Central memory CD4-positive, alpha-beta T cell (primary cell): ENCODE data around the gene DNAJC2.
A peak's percentile ranks its signal among the peaks of the same experiment; 100 is the strongest.

Experiments
- DNase-seq: peaks from one replicate; pipeline ENCODE4 v3.0.0; 2022
- total RNA-seq, 3 experiments: gene quantifications; one replicate each; lab custom pipeline; 2026; lab: John Stamatoyannopoulos, UW

Gene DNAJC2, protein sequence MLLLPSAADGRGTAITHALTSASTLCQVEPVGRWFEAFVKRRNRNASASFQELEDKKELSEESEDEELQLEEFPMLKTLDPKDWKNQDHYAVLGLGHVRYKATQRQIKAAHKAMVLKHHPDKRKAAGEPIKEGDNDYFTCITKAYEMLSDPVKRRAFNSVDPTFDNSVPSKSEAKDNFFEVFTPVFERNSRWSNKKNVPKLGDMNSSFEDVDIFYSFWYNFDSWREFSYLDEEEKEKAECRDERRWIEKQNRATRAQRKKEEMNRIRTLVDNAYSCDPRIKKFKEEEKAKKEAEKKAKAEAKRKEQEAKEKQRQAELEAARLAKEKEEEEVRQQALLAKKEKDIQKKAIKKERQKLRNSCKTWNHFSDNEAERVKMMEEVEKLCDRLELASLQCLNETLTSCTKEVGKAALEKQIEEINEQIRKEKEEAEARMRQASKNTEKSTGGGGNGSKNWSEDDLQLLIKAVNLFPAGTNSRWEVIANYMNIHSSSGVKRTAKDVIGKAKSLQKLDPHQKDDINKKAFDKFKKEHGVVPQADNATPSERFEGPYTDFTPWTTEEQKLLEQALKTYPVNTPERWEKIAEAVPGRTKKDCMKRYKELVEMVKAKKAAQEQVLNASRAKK
- total RNA-seq, result 49.3 to 195 (median 82.6) reads per million in 3 experiments

DNA sequence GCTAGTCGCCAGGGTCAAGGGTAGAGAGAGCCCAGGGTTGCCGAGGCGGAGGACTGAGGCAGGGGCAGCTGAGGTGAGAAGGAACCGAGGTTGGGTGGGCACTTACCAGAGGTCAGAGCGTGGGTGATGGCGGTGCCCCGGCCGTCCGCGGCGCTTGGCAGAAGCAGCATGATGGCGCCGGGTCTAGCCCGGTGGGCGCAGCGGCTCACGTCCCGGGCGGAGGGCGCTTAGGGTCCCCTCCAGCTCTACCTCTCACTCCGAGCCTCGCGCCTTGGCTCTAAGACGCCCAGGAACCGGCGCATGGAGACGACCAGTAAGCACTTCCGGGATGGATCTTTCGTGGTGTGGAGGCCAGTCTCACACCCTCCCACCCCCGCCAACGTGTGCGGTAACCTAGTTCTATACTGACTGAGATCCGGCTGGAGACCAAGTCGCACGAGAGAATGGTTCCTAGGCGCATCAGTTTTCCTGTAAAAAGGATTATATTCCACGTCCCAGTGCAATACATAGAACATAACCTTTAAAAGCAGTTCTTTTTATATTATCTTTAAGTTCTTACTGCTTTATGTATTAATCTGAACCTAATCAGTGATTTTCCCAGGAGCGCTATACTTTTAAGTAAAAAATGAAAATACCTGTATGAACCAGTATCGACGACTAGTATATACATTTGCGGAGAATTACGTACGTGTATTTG lies at the start of gene DNAJC2:
Gene DNAJC2 (minus strand): TSS at position 315 of the 697 bp plus-strand sequence. CDS start 145 bp downstream, at position 170.
- DNase-seq, result peak; percentile 84

DNA sequence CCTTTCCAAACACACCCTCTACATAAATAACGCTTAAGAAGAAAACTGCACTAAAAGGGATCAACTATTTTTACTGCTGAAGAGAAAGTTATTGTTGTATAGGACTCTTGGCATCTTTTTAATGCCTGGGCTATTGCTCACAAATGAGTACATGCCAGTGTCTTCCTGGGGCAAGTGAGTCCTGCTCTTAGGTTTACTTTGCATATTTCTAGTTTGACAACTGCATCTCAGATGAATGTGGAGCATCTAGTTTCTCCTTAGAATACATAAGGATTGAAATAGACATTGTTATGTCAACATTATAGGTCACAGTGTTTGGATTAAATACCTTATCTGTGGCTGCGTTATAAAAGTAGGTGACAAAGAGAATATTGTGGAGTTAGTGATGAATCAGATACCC lies 47.4 kb upstream of the DNAJC2 start:
- DNase-seq, result no peak

DNA sequence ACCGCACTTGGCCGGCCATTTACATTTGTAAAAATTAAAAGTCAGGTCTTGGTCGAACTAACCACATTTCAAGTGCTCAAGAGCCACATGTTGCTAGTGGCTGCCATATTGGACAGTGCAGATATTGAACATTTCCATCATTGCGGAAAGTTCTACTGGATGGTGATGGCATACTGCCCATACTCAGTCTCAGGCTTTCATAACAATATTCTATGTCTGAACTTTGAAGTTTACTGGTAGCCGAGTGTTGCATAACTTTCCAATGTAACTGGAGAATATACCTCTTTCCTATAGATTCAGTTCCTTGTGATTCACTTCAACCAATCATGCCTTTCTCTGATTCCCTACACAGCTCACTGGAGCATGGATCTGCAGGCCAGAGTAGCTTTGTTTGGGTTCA lies 46.6 kb upstream of the DNAJC2 start:
- DNase-seq, result no peak

DNA sequence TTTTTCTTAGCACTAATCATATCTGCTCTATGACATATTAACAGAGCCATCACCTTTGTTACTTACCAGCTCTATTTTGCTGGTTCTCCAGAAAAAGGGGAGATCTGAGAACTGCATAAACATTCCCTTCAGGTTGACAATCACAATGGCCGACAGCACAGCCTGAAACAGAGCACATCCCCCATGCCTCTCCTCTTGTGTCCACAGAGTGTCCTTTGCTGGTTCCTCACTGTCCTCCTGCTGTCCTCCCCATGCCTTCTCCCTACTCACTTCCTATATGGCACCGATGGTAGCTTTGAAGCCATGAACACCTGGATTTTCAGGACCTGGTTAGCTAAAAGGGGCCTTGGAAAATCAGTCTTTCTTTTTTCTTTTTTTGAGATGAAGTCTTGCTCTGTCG lies 44.7 kb upstream of the DNAJC2 start:
- DNase-seq, result no peak

DNA sequence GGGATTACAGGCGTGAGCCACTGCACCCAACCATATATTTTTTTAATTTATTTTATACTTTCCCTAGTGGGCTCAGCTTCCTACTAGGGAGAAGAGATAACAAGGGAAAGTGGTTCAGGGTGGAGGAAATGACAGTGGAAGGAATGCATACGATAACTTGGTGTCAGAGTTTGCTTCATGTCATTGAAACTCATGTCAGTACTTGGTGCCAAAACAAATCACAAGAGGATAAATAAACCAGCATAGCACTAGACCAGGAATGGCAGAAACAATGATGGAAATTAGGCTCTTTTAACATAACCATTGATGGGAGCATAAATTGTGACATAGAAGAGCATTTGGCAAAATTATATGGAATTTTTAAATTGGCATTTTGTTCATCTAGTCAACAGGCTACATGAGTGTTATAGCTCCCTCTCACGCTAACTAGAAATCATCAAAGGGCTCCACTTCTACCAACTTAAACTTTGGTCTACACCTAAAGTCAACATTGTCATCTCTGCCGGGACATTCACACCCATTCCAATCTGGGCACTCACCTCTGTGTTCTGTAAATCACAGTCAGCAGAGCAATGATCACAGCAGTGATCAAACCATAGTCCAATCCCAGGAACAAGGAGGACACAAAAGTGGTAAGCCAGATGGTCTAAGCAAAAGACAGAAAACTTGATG lies 44.0 kb upstream of the DNAJC2 start:
- DNase-seq, result no peak

DNA sequence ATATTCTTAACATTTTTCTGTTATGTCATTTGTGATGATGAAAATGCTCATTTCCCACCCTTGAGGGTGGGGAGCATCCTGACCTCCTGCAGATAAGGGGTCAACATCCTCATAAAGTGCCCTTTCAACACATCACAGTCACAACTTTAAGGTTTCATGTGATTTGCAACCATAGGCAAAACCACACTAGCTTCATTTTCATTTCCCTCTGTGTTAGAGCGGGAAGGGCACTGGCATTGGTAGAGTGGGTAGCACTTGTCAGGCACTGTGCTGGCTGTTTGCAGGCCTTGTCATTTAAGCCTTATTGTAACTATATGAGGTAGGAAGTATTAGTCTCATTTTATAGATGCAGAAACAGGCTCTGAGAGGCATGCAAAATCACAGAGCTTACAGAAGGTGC lies 42.7 kb upstream of the DNAJC2 start:
- DNase-seq, result no peak

DNA sequence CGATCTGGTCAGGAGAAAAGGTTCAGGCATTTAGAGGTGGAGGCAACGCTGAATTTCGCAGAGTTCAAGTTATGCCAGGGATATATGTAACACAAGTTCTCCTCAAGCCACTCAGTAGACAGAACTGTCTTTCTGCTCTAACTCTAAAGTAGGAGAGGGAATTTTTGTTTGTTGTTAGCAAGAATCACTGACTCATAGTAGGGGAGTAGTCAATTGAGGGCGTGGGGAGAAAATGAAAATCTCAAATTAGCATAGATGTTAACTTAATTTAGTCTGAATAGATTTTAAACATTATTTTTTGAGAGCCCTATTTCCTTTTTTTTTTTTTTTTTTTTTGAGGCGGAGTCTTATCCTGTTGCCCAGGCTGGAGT lies 37.5 kb upstream of the DNAJC2 start:
- DNase-seq, result no peak

DNA sequence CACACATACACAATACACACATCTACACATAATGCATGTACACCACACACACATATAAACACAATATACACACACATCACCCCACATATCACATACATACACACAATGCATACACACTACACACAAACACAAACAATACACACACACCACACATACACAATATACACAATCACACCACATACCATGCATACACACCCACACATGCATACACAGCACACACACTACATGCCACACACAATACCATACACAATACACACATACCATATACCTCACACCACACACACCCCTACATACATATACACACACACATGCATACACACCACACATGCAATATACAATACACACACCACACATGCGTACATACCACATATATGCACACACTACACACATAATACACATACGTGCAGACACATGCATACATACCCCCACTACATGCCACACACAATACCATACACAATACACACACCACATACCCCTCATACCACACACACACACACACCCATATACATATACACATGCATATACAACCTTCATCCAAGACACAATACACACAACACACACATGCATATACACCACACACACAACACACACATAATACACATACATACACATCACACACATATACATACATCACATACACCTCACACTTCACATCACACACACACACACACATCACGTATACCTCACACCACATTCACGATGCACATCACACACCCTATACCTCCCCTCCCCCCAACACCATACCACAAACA lies 36.9 kb upstream of the DNAJC2 start:
- no peak for DNase-seq

DNA sequence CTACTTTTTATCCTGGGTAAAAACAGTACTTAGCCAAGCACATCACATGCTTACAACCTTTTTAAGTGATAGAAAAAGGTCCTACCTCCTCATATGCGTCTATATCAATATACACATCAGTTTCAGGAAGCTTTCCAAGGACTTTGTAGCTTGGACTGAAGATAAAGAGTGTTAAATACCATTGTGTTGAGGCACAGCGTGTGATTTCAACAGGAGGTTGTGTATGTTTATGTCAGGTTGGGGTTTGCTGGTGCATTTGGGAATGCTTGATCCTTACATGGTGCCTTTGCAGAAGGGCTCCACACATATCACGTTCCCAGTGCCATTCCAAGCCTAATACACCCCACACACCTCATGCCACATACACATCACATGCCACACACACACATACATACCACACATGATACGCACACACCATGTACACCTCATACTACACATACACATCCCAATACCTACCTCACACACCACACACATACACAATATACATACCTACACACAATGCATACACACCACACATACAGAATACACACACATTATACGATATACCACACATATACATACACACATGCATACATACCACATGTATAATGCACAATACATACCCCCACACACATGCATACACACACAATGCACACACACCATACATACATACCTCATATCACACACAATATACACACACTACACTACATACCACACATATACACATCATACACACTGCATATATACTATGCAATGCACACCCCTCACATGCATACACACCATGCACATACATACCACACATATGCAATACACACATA lies 36.0 kb upstream of the DNAJC2 start:
- DNase-seq, result no peak

DNA sequence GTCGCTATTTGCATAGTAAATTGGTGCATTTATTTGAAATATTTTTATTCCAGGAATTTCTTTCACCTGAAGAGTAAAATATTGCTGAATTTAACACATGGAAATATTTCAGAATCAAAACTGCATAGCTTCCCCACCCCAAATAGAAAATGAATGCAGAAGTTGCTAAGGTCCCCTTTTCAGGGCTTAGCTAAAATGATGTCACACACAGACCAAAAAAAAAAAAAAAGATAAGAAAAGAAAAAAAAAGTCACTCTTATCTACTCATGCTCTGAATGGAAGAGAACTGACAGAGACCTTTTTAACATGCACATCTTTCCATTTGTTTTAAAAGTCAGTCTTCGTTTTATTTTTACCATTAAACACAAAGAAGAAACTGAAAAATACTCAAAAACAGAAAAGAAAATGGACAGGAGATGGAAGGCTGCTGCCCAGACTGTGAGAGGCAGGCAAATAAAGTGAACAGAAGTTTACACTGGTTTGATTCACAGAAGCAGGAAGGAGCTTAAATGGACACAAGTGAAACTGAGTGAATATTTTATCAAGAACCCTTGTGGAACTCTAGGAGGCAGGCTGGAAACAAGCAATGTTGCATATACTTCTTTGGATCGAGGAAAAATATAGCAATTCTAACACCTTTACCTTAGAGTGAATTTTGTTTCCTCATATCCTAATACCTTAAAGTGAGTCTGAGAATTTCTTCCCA lies 34.9 kb upstream of the DNAJC2 start:
- no peak for DNase-seq

DNA sequence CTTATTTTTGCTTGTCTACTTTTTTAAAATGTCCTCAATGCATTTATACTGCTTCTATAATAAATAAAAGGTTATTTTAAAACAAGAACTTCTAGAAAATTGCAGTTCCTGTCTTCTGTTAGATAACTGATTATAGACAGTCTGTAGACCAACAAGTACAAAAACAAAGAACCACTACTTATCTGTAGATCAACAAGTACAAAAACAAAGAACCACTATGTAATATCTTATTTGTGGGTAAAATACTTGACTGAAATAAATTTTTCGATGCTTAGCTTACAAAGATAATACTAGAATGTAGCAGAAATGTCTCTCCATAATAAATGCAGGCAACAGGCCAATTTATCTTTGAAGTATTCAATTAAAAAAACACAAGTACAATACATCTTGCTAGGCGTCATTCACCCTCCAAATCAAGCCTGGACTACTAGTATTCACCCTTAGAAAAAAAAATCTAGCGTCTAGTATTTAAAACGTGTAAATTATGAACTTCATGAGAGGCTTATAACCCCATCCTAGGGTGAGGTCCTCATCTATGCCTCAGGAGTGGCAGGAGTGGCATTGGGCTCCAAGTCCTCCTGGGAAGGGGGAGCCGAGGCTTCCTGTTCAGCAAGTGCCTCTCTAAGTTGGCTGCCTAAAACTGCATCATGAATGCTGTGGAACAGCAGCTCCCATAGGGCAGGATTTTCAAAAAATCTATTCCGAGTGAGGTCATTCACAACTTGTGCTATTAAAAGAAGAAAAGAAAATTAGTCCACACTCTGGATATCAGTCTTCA lies 29.5 kb upstream of the DNAJC2 start:
- DNase-seq, result no peak

DNA sequence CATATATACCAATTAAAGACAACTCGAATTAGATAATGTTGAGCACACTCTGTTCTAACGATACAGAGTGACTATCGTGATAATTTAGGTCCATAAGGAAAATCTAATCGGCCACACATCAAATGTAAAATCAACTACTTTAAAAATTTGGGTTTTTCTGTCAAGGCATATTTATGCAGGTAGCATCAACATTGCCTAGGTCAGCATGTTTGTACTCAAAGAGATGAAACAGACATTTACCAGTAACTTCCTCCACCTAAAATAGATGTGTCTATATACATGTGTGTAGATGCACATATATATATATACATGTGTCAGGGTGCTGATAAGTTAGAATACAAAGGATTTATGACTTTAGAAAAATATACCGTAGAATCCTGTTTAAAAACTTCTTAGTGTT lies 24.9 kb upstream of the DNAJC2 start:
- no peak for DNase-seq

DNA sequence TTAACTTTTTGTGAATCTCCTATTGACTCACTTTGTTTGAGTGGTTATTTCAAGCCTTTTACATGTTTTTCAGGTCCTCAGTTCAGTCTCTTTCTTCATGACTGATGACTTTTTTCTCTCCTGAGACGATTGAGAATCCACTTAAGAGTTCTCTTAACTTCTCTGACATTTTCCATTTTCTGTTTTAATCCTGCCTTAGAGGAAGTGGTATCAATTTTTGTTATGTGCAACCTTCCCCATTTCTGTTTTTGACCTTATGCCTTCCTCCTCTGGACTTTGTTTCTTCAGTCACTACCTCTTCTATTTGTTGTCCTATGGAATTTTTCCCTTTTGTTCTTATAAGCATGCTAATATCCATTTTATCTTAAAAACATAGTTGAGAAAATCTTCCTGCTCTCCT lies 5.2 kb upstream of the DNAJC2 start:
- DNase-seq, result no peak

DNA sequence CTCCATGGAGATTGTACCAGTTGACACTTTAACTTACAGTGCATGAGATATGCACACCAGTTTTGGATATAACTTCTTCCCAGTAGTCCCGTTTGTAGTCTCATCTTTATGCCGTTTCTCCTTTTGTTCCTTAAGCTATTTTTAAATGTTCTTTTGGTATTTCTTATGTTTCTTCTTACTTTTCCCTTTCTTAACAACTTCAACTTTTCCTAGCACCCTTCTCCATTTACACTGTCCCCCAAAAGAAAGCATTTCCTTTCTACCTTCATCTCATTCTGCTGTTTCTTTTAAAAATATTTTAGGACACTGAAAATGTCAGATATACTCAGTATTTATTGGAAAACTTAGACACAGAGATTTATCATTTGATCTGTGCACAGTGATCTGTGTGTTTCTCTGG lies 4.4 kb upstream of the DNAJC2 start:
- DNase-seq, result no peak

DNA sequence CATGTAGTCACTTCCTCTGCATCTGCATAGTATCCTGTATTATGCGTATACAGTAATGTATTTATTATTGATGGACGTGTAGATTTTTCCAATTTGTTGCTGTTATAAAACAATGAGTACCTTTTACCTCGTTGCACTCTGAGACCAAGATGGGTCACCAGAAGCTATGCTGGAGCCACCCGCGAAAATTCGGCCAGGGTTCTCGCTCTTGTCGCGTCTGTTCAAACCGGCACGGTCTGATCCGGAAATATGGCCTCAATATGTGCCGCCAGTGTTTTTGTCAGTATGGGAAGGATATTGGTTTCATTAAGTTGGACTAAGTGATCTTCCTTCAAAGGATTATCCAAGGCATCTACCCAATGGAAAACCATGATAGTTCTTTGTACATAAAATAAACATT lies 3.9 kb upstream of the DNAJC2 start:
- DNase-seq, result no peak

DNA sequence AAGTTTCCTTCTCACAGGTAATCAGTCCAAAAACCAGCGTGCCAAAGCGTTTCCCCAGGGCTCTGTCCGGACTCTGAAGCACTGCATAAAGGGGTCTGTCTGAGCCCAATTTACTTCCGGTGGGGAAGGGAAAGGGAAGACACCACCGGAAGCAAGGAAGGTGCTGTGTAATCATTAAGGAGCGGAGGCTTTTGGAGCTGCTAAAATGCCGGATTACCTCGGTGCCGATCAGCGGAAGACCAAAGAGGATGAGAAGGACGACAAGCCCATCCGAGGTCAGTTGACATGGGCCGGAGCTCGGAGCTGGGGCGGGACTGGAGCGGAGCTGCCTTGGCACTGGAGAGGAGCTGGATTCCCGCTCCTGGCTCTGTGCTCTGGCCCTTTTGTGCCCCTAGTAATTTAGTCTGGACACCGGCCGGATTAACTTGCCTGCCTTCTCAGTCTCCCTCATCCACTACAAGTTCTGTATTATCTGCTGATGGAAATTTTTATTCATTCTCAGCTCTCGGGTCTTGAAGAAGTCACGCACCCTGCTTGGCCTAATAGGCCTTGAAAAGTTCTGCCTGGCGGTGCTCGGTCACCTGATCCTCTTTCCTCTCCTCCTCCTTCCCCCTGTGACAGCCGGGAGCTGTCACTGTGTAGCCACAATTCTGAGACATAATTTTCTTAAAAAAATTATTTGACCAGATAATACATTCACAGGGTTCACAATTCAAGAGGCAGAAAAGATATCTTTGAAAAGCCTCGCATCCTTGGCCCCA lies 3.1 kb upstream of the DNAJC2 start, which contains the start of gene PSMC2:
Gene PSMC2 (plus strand): TSS at position 137 of the 761 bp plus-strand sequence. CDS start 69 bp downstream, at position 206.
- peak; percentile 81 for DNase-seq

DNA sequence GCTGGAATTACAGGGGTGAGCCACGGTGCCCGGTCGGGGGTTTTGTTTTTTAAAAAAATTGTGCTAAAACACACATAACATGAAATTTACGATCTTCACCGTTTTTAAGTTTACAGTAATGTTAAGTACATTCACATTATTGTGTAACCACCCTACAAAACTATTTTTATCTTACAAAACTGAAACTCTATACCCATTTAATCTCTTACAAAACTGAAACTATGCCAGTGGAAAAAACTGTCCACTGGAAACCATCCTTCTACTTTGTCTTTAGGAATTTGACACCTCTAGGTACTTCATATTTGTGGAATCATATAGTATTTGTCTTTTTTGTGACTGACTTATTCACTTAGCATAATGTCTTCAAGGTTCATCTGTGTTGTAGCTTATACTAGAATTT lies 1.8 kb upstream of the DNAJC2 start:
- DNase-seq, result no peak

DNA sequence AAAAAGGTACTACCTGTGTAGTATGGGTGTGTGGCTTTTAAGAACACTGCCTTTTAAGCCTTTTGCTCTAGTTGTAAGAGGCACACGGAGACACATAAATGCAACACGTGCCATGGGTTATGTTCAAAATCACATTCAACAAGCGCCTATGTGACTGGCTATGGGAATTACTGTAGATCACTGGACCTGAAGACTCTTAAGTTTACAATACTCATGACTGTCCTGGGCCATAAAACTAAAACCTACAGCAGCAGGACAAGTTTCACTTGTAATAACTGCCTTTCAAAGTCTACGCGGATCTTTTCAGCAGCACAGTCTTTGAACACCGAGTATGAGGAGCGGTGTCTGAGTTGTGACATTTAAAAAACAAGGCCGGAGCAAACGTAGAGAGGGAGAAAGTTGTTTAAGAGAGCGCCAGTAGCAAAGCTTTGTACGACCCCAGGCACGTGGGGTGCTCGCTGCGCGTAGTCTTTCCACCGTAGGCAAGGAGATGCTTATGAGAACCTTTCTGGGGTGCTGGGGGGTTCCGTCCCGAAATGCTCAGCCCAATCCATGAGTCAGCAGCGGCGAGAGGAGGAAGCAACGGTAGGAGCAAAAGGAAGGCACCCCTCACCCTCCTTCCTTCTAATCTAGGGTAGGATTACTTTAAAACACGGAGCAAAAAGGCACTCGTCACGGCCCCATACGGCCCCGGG lies 662 bp downstream of the DNAJC2 start:
- DNase-seq, result peak; percentile 5

DNA sequence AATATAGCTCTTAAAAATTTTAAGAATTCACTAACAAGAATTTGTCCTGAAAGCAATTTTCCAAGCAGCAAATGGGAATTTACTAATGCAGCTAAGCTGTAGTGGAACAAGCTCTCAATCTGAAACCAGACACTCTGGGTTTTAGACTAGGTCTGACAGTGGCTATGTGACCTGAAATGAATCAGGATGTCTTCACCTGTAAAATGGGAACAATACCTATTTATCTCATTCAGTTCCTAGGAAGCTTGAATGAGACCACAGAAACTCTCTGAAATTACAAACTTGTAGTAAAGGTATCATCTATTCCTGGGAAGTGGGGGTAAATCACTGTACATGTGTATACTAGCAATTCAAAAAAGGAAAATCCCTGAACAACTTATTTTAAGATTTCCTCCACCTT lies 1.2 kb downstream of the DNAJC2 start:
- DNase-seq, result no peak
